Stimulated activated CD8-positive, alpha-beta memory T cell treated with anti-CD3 and anti-CD28 coated beads, Interleukin-7, amount 100 ng/mL, for 24 hours (primary cell): ENCODE results near the gene HAPLN3.
"Not testable (repeated sequence)": the region's sequence is repeated elsewhere in the genome, so short reads cannot be mapped to it uniquely, and the experiment has no call there.

Experiments used
- DNase-seq: peaks from one replicate; pipeline ENCODE4 v3.0.0-alpha.2; 2020; ENCODE audit warnings: low read depth

Gene HAPLN3, protein sequence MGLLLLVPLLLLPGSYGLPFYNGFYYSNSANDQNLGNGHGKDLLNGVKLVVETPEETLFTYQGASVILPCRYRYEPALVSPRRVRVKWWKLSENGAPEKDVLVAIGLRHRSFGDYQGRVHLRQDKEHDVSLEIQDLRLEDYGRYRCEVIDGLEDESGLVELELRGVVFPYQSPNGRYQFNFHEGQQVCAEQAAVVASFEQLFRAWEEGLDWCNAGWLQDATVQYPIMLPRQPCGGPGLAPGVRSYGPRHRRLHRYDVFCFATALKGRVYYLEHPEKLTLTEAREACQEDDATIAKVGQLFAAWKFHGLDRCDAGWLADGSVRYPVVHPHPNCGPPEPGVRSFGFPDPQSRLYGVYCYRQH

DNA sequence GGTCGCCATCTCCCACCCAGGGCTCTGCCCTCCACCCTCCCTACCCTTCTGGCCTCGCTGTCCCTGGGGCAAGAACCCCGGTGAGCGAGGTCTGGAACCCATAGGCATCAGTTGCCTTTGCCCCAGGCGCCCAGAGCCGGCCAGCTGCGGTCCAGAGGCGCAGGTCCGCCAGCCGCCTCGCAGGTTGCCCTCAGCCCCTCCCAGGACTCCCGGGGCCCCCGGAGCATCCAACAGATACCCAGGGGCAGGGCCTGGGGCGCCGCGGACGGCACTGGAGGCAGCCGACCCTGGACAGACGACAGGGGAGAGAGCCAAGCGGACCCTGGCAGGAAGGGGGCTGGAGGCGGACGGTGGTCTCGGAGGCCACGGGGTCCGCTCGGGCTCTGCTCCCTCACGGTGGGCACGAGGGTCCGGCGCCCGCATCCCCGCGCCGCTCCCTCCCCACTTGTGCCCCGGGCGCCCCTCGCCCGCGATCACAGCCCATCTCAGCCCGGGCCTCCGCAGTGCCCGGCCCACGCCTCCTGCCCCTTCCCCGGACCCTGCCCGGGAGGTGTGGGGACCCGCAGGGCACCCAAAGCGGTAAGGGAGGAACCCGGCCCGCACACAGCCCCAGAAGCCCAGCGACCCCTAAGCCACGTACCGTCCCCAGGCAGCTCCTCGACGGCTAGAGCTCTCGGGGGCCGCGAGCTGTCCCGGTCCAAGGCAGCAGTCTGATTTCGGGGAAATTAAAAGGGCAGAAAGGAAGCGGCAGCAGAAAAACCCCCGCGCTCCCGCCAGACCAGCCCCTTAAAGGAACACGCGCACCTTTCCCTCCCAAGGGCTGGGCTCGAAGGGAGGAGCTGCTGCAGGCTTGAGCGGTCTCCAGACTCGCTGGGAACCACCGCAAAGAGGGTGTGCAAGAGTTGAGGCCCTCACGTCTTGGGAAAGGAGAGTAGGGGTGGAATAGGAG is at the start of gene HAPLN3:
Gene HAPLN3, minus strand, starts transcription at position 726 of the 949 bp plus-strand sequence. CDS start 8,246 bp downstream, outside the sequence.
- DNase-seq, result peak; percentile 32

DNA sequence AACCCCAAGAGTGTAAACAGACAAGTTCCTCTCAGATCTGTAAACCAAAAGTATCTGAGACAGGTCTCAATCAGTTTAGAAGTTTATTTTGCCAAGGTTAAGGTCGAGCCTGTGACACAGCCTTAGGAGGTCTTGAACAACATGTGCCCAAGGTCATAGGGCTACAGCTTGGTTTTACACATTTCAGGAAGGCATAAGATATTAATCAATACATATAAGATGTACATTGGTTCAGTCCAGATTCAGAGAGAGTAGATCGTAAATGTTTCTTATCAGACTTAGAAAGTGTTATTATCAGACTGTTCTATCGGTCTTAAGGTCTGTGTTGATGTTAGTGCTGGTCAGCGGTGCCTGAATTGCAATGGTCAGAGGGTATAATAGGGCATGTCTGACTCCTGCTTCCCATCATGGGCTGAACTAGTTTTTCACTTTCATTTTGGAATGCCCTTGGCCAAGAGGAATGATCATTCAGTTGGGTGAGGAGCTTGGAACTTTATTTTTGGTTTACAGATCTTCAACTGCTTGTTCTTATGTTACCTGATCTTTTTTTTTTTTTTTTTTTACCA is 44.8 kb upstream of the HAPLN3 start:
- no peak for DNase-seq

DNA sequence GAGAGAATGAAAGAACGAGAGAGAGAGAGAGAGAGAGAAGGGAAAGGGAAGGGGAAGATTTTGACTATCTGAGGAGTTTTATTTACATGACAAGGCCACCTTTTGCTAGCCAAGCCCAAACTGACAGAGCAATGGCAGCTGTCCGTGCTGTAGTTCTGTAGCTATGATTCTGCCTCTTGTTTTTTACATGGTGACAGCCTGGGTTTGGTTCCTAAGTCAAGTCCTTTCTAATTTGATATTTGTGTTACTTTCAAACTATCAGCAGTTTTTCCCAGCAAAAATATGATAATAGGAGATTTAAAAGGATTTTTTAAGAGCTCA is 44.1 kb upstream of the HAPLN3 start:
- DNase-seq, result no peak

DNA sequence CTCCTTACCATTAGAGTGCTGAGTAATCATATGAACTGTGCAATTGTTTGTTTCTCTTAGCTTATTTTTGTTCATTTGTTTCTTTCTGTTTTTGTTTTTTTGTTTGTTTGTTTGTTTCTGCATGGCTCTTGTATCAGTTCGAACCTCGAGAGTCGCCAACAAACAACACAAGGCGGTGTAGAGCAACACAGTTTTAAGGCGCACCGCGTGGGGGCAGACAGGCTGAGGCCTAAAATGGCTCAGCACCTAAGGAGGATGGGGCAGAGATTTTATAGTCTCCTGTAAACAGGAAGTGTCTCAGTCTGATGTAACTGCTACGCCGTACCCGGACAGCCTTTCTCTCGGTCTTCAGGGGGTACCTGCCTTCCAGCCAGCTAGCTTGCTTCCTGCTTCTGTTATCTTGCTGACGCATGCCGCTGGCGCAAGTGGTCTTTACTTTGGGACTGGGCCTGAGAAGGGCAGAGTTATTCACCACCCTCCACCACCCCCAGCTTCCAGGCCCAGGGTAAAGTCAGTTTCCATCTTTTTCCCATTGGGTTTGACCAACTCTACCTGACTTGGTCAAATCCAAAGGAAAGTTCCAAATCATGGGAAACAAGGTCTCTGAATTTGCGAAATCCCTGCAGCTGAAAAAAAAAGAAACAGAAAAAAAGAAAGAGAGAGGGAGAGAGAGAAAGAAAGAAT is 43.6 kb upstream of the HAPLN3 start:
- no peak for DNase-seq

DNA sequence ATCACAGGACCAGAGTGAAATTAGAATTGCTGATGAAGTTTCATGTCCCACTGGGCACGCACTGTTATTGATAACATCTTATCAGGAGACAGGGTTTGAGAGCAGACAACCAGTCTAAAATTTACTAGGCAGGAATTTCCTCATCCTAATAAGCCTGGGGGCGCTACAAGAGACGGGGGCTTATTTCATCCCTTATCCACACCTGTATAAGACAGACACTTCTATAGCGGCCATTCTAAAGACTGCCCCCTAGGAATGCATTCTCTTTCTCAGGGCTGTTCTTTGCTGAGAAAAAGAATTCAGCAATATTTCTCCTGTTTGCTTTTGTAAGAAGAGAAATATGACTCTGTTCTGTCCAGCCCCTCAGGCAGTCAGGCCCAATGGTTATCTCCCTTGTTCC is 39.1 kb upstream of the HAPLN3 start:
- not testable (repeated sequence) for DNase-seq

DNA sequence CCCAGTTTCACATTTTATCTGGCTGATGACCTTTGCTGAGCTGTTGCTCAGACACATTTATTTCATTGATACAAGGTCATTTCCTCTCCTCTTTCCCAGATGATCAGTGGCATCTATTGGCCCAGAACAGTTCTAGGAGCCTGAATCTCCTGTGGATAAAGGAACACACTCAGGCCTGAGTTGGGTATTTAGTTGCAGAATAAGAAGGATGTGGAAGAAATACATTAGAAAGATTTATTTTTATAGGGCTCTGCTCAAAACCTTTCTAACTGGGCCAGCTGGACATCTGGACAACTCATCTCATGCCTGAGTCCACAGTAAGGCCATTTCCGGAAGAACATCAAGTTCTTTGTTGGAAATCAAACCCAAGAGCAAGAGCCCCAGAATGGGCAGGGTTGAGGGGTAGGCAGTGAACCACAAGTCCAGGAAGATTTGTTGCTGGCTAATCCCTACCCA is 37.6 kb upstream of the HAPLN3 start:
- no peak for DNase-seq

DNA sequence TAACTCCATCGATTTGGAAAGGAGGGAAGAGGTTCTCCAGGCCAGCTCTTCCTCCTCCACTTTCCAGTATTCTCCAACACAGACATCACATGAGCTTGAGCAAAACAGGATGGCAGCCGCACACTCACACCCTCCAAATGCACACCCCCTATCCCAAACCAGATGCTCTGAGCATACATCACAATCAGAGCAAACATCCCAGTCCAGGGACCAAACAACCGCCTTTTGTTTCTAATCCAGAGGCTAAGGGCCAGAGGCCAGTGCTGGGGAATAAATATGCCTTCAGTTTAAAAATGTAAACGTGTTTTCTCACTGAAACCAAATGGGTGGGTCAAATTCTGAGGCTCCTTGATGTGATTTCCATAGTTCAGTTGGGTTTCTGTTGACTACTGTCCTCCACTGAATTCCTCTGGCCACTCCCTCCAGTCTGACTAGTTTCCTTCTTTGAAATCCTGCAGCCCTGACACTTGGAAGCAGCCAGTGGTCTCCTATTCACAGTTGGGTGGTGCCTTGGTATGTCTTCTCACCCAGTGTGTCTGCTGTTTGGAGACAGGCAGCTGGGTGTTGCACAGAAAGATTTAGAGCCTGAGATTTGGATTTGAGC is 37.0 kb upstream of the HAPLN3 start:
- DNase-seq, result no peak

DNA sequence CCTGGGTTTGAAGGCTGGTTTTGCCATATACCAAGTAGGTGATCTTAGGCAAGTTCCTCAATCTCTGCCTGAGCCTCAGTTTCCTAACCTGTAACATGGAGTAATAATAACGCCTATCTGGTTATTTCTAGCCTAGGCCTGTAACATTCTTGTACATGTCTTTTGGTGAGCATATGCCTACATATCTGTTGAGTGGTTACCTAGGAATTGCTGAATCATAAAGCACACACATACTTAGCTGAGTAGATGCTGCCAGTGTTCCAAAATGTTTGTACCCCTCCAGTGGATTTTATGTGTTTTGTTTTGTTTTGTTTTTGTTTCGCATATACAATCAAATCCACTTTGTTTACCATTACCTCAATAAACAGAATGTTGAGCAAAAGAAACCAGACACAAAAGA is 35.2 kb upstream of the HAPLN3 start:
- DNase-seq, result no peak

DNA sequence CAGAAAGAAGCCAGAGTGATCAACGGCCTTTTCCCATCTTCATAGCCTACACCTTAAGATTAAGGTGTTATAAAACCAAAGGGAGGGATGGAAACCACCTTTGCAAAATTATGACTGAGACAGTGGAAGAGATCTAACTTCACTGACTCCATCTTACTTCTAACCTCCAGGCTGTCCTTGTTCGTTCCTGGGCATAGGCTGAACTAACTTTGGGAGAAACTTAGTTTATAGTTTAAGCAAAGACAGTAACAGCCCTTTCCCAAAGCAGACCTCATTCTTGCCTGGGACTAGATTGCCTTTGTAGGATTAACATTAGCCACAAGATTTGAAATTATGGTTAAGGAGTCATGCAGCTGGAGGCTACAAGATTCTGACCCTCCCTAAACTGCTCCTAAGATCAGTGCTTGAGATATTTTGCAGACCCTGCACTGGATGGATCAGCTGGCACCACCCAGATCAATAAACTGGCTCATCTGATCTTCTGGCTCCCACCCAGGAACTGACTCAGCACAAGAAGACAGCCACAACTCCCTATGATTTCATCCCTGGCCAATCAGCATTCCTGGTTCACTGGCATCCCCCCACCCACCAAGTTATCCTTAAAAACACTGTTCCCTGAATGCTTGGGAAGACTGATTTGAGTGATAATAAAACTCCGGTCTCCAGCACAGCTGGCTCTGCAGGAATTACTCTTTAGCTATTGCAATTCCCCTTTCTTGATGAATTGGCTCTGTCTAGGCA is 34.2 kb upstream of the HAPLN3 start:
- not testable (repeated sequence) for DNase-seq

DNA sequence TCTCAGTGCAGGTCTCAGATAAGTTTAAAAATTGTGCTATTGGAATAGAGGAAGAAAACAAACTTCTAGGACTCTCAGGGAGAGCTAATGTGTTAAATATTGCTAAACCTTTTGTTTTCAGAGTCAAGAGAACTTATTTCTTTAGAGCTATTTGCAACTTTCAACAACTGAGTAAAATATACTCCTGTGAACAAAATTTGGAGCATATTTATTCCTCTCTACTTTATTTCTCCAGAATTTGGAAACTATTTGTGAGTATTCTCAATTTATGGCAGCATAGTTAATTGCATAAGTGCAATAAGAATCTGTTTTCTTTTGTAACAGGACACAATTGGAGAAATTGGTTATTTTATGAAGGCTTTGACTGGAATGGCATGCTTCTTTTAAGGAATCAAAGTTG is 32.8 kb upstream of the HAPLN3 start:
- DNase-seq, result not testable (repeated sequence)

DNA sequence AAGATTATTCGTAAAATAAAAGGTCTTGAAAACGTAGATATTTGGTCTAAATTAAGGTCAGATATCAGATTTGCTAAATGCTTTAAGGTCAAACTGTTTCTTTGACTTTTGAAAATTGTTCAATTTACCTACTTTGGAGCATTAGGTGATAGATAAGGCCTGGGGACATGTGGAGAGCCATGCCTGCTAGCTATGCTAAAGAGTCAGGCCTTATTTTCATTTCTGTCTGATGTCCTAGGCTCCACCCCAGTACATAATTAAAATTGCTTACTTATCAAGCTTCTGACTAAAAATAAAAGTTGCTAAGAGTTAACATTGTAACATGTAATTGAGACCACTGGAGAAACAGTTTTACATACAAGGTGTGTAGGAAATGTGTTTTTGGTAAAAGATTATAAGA is 30.3 kb upstream of the HAPLN3 start:
- DNase-seq, result not testable (repeated sequence)

DNA sequence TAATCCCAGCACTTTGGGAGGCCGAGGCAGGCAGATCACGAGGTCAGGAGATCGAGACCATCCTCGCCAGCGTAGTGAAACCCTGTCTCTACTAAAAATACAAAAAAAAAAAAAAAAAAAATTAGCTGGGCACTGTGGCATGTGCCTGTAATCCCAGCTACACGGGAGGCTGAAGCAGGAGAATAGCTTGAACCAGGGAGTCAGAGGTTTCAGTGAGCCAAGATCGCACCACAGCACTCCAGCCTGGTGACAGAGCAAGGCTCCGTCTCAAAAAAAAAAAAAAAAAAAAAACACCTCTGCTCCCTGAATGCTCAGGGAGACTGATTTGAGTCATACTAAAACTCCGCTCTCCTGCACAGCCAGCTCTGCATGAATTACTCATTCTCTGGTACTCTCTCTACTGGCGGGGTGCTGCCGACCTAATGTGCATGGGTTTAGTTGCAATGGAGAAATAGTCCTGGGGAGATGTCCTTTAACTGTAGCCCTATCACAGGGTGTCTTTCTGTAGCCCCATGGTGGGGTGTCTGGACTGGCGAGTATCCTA is 25.6 kb upstream of the HAPLN3 start:
- DNase-seq, result not testable (repeated sequence)

DNA sequence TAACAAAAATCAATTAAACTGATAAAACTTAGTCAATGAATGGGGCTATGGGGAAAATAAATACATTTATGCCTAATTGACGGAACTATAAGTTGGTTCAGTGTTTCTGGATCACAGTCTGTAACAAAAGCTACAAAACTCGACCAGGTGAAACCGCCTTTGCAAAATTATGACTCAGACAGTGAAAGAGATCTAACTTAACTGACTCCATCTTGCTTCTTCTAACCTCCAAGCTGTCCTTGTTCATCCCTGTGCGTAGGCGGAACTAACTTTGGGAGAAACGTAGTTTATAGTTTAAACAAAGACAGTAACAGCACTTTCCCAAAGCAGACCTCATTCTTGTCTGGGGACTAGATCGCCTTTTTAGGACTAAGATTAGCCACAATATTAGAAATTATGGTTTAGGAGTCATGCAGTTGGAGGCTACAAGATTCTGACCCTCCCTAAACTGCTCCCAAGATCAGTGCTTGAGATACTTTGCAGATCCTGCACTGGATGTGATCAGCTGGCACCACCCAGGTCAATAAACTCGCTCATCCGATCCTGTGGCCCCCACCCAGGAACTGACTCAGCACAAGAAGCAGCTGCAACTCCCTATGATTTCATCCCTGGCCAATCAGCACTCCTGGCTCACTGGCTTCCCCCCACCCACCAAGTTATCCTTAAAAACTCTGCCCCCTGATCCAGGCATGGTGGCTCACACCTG is 25.0 kb upstream of the HAPLN3 start:
- no peak for DNase-seq

DNA sequence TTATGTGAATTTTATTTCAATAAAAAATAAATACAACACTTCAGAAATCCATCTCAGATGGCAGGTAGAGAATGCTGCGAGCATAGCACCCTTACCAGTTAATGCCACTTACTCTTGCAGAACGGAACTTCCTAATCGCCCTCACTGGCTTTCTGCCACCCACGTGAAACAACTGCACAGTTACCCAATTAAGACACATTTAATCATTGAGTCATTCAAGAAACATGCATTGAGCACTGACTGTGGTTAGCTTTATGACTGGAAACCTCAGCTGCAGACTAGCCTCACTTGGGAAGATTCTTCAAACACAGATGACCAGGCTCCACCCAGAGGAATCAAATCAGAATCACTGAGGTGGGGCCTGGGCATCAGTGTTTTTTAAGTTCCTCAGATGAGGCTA is 23.4 kb upstream of the HAPLN3 start:
- DNase-seq, result no peak

DNA sequence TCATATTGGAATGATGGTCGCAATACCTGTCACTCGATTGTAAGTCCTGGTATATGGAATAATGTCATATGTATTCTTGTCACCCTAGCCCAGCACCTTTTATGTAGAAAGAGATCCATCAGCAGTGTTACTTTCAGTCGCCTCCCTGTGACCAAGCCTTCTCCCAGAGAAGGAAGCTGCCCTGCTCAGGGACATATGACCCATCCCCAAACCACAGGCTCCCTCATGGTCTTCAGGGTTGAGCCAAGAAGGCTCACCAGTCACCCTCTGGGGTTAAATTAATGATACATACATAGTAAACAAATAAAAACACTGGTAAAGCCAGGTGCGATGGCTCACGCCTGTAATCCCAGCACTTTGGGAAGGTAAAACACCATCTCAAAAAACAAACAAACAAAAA is 22.4 kb upstream of the HAPLN3 start:
- no peak for DNase-seq

DNA sequence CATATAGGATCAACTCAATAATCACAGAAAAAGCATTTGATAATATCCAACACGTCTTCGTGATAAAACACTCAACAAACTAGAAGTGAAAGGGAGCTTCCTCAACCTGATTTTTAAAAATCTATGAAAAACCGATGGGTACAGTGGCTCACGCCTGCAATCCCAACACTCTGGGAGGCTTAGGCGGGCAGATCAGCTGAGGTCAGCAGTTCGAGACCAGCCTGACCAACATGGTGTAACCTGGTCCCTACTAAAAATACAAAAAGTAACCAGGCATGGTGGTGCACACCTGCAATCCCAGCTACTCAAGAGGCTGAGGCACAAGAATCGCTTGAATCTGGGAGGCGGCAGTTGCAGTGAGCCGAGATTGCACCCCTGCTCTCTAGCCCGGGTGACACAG is 20.0 kb upstream of the HAPLN3 start:
- no peak for DNase-seq

DNA sequence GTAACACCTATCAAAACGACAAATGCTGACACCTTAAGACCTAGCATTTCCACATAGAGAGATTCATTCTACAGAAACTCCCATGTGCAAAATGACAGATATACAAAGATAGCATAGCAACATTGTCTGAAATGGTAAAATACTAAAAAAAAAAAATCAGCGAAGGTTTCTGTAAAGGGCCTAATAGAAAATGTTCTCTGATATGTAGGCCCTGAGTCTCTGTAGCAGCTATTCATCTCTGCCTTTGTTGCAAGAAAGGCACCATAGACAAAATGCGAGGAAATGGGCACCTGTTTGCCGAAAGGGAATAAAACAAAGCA is 18.5 kb upstream of the HAPLN3 start:
- no peak for DNase-seq

DNA sequence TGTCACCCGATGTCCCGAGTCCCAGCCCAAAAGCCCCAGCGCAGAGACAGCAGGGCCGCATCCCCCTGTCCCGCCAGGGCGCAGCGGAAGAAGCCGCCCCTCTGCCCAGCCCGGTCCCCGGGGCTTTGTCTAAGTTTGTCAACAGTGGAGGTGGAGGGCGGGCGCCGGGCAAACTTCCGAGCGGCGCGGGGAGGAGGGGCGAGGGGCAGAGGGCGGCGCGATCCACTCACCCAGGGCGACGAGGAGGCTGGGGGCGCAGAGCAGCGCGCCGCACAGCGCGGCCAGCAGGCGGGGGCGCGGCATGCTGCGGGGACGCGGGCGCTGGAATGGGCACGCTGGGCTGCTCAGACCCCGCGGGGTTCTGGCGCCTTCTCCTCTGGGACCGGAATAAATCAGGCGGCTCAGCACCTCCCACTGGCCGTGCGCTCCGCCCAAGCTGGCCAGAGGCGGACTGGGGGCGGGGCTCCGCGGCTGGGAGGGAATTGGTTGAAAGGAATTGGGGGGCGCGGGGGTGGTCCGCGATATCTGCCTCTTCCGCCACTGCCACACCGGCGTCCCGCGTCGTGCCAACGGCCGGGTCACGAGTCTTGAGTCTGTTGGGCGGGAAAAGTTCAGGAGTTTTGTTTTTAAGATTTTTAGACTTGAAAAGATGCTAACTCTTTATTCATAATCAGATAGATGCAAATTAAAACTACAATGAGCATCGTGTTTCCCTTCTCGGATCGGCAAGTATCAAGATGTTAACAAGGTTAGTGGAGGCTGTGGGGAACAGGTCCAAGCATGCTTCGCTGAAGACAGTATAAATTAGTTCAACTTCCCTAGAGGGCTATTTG is 17.9 kb upstream of the HAPLN3 start, which contains the start of gene MFGE8:
Gene MFGE8, minus strand, starts transcription at position 363 of the 833 bp plus-strand sequence. Its CDS starts 60 bp downstream, at position 303.
- DNase-seq, result peak; percentile 37

DNA sequence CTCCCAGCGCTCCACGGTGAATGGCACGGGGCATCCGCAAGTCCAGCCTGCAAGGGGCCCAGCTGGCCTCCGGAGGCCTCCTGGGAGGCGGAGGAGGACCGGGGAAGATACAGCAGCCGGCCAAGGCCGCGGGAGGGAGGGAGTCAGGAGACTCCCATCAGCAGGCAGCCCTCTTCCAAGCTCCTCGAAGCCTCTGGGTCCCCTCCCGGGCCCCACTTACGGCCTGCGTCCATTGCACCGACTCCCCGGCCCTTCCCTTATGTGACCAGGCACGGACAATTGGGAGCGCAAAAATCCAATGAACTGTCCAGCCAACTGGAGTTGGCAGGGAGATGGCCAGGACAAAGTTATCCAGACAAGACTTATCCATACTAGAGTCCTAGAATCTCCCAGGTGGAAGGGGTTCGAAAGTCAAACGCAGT is 17.2 kb upstream of the HAPLN3 start:
- no peak for DNase-seq
